ENCODE data around the gene TATDN2.

TATDN2 gene

GRCh38 chr3:10279384-10280176 is 31.3 kb downstream of the TATDN2 start:
- H3K36me3 ChIP-seq (ENCODE audit: low read depth) = peaks cover 63% of the 10 kb centered on the region
- H3K4me1 ChIP-seq (ENCODE audit: insufficient read depth, poor library complexity, severe bottlenecking) = no peaks in the 10 kb centered on the region
- DNase-seq (ENCODE audit: low spot score) = no peak
- no peak for TF ChIP-seq CTCF (IDR thresholded peaks at IDR 0.05; ENCODE audit: poor library complexity, severe bottlenecking)
- no peak overlapping the region for H3K4me3 ChIP-seq (ENCODE audit: severe bottlenecking)
- no peaks in the 10 kb centered on the region for H3K9me3 ChIP-seq (ENCODE audit: severe bottlenecking)
- no peak for ATAC-seq (ENCODE audit: low read depth)
- H3K27me3 ChIP-seq (ENCODE audit: insufficient read depth, poor library complexity, severe bottlenecking) = no peaks in the 10 kb centered on the region
- no peak overlapping the region for H3K27ac ChIP-seq (ENCODE audit: poor library complexity, severe bottlenecking)

GRCh38 chr3:10280177-10280529 is 31.9 kb downstream of the TATDN2 start:
- Histone ChIP-seq H3K27me3 (ENCODE audit: insufficient read depth, poor library complexity, severe bottlenecking) (no peaks in the 10 kb centered on the region), H3K4me1 (ENCODE audit: insufficient read depth, poor library complexity, severe bottlenecking) (no peaks in the 10 kb centered on the region), H3K27ac (ENCODE audit: poor library complexity, severe bottlenecking) (no peak overlapping the region), H3K9me3 (ENCODE audit: severe bottlenecking) (no peaks in the 10 kb centered on the region), H3K36me3 (ENCODE audit: low read depth) (peaks cover 57% of the 10 kb centered on the region), H3K4me3 (ENCODE audit: severe bottlenecking) (no peak overlapping the region)
- ATAC-seq (ENCODE audit: low read depth) (no peak), DNase-seq (ENCODE audit: low spot score) (no peak)
- peak; percentile 7 for TF ChIP-seq CTCF (IDR thresholded peaks at IDR 0.05; ENCODE audit: poor library complexity, severe bottlenecking)

- no peaks in the 10 kb centered on the region for H3K4me1 ChIP-seq (ENCODE audit: insufficient read depth, poor library complexity, severe bottlenecking)
- no peak for TF ChIP-seq CTCF (IDR thresholded peaks at IDR 0.05; ENCODE audit: poor library complexity, severe bottlenecking)
- no peak overlapping the region for H3K4me3 ChIP-seq (ENCODE audit: severe bottlenecking)
- H3K9me3 ChIP-seq (ENCODE audit: severe bottlenecking) = no peaks in the 10 kb centered on the region
- H3K27me3 ChIP-seq (ENCODE audit: insufficient read depth, poor library complexity, severe bottlenecking) = no peaks in the 10 kb centered on the region
- DNase-seq (ENCODE audit: low spot score) = no peak
- H3K36me3 ChIP-seq (ENCODE audit: low read depth) = peaks cover 55% of the 10 kb centered on the region
- H3K27ac ChIP-seq (ENCODE audit: poor library complexity, severe bottlenecking) = no peak overlapping the region
- no peak for ATAC-seq (ENCODE audit: low read depth)
Measured at GRCh38 chr3:10280571-10280970, 32.3 kb downstream of the TATDN2 start.

- ATAC-seq (ENCODE audit: low read depth) (no peak), DNase-seq (ENCODE audit: low spot score) (no peak)
- Histone ChIP-seq H3K27me3 (ENCODE audit: insufficient read depth, poor library complexity, severe bottlenecking) (no peaks in the 10 kb centered on the region), H3K27ac (ENCODE audit: poor library complexity, severe bottlenecking) (no peak overlapping the region), H3K4me3 (ENCODE audit: severe bottlenecking) (no peak overlapping the region), H3K4me1 (ENCODE audit: insufficient read depth, poor library complexity, severe bottlenecking) (no peaks in the 10 kb centered on the region), H3K36me3 (ENCODE audit: low read depth) (peaks cover 47% of the 10 kb centered on the region), H3K9me3 (ENCODE audit: severe bottlenecking) (no peaks in the 10 kb centered on the region)
- TF ChIP-seq CTCF (IDR thresholded peaks at IDR 0.05; ENCODE audit: poor library complexity, severe bottlenecking) = no peak
Measured at GRCh38 chr3:10281951-10282350, 33.7 kb downstream of the TATDN2 start.

GRCh38 chr3:10283638-10284037 is 35.4 kb downstream of the TATDN2 start:
- ATAC-seq (ENCODE audit: low read depth) = 0 out of 3 replicates have a peak, but pooled peaks have one; percentile 19
- Histone ChIP-seq H3K4me1 (ENCODE audit: insufficient read depth, poor library complexity, severe bottlenecking) (no peaks in the 10 kb centered on the region), H3K27ac (ENCODE audit: poor library complexity, severe bottlenecking) (no peak overlapping the region), H3K27me3 (ENCODE audit: insufficient read depth, poor library complexity, severe bottlenecking) (no peaks in the 10 kb centered on the region), H3K36me3 (ENCODE audit: low read depth) (peaks cover 37% of the 10 kb centered on the region), H3K9me3 (ENCODE audit: severe bottlenecking) (no peaks in the 10 kb centered on the region), H3K4me3 (ENCODE audit: severe bottlenecking) (no peak overlapping the region)
- no peak for DNase-seq (ENCODE audit: low spot score)
- no peak for TF ChIP-seq CTCF (IDR thresholded peaks at IDR 0.05; ENCODE audit: poor library complexity, severe bottlenecking)
